T-cell (primary cell): ENCODE measurements around the gene PEAK1. TPM values are rescaled to one million over a fixed set of nuclear protein-coding genes. Genes with fewer than 3 reads are reported as not detected.

Experiments used
- ATAC-seq, 4 experiments: fragments of 200-7000 bp in 3 of 4; fragments of 150-1000 bp in 1 of 4; cut with Tn5 transposase; replicated peaks in 1 of 4; 1 replicate in 3 of 4; 2 replicates in 1 of 4; pipeline ENCODE4 v1.10.0; 2021; ENCODE audit warnings: moderate library complexity in 3 of 4, mild to moderate bottlenecking in 2 of 4, moderate number of reproducible peaks in 1 of 4
- CTCF ChIA-PET, 2 donors: fragments of 300-600 bp; sonication (Branson Sonifier 250); formaldehyde crosslinking; loops; one replicate each; lab custom pipeline; 2022; ENCODE audit warnings: antibody characterized with exemption in 2 of 2; lab: Charles Lee
- POLR2A ChIA-PET, 2 donors: fragments of 300-600 bp; sonication (Branson Sonifier 250); formaldehyde crosslinking; loops; one replicate each; lab custom pipeline; 2022; ENCODE audit warnings: antibody characterized with exemption in 2 of 2; lab: Charles Lee
- DNase-seq, 35 experiments: peaks; one replicate each; pipeline versions ENCODE4 v3.0.0 to v3.0.0-alpha.2; 2013 to 2023
- H3K27ac ChIP-seq: one replicate; pipeline ENCODE4 v1.5.1; 2013; ENCODE audit warnings: low read length
- H3K27me3 ChIP-seq, 2 experiments: replicated peaks in 1 of 2; 1 replicate in 1 of 2; 2 replicates in 1 of 2; pipeline versions ENCODE4 v1.6.1 to v1.7.0; 2013; ENCODE audit warnings: low read length in 1 of 2, mixed read lengths in 1 of 2; ENCODE audit not compliant: control insufficient read depth in 2 of 2, insufficient read depth in 2 of 2; ENCODE audit errors: extremely low read depth in 1 of 2
- H3K36me3 ChIP-seq, 2 donors: 1 replicate in 1 of 2; 2 replicates in 1 of 2; pipeline versions ENCODE4 v1.6.1 to v1.7.0; 2013; ENCODE audit warnings: low read length in 1 of 2; ENCODE audit not compliant: control insufficient read depth in 2 of 2, insufficient read depth in 1 of 2; ENCODE audit errors: extremely low read depth in 1 of 2
- H3K4me1 ChIP-seq, 2 experiments: 1 replicate in 1 of 2; 2 replicates in 1 of 2; pipeline versions ENCODE4 v1.6.1 to v1.7.0; 2013; ENCODE audit warnings: low read length in 2 of 2, mixed read lengths in 1 of 2; ENCODE audit not compliant: insufficient read depth in 2 of 2, control insufficient read depth in 1 of 2; ENCODE audit errors: extremely low read depth in 1 of 2
- H3K4me3 ChIP-seq, 2 donors: 1 replicate in 1 of 2; 2 replicates in 1 of 2; pipeline versions ENCODE4 v1.5.1 to v1.7.0; 2013; ENCODE audit warnings: mild to moderate bottlenecking in 2 of 2, low read length in 1 of 2, moderate library complexity in 1 of 2; ENCODE audit not compliant: control insufficient read depth in 1 of 2; ENCODE audit errors: extremely low read depth in 1 of 2
- H3K9me3 ChIP-seq: 2 replicates; pipeline ENCODE4 v1.7.0; 2013
- H3K27ac Mint-ChIP-seq, 2 donors: one replicate each; pipeline ENCODE4 v1.8.0; 2020 to 2021; ENCODE audit warnings: mild to moderate bottlenecking in 2 of 2, mixed read lengths in 2 of 2
- H3K27me3 Mint-ChIP-seq, 2 donors: one replicate each; pipeline ENCODE4 v1.8.0; 2021 to 2022; ENCODE audit warnings: mixed read lengths in 2 of 2
- H3K36me3 Mint-ChIP-seq: one replicate; pipeline ENCODE4 v1.8.0; 2021; ENCODE audit warnings: mixed read lengths
- H3K4me1 Mint-ChIP-seq, 3 donors: one replicate each; pipeline ENCODE4 v1.8.0; 2020 to 2022; ENCODE audit warnings: mixed read lengths in 3 of 3, mild to moderate bottlenecking in 1 of 3
- H3K4me3 Mint-ChIP-seq, 3 donors: one replicate each; pipeline ENCODE4 v1.8.0; 2020 to 2022; ENCODE audit warnings: mild to moderate bottlenecking in 3 of 3, mixed read lengths in 3 of 3, moderate library complexity in 3 of 3
- H3K9me3 Mint-ChIP-seq, 3 donors: one replicate each; pipeline ENCODE4 v1.8.0; 2020 to 2022; ENCODE audit warnings: mixed read lengths in 3 of 3
- WGBS: methylation state at CpG from one replicate; pipeline ENCODE4 v1.1.5; 2013; ENCODE audit warnings: missing lambda C conversion rate; ENCODE audit not compliant: insufficient coverage; 5-methylcytosine and 5-hydroxymethylcytosine counted together
- total RNA-seq, 35 experiments: library from RNA in 6 of 35; stranded (reverse) in 6 of 35; fragments of 120-200 nt in 1 of 35; gene quantifications; one replicate each; pipeline versions ENCODE4 v1.2.1 to v1.2.4 and lab custom pipeline; 2013 to 2026

The PEAK1 gene
- total RNA-seq, 5 donors from 2014 or later (not counting 1 experiment from before 2014, with no cell fraction given), result 9.4 to 17.7 (median 10.9) TPM

DNA sequence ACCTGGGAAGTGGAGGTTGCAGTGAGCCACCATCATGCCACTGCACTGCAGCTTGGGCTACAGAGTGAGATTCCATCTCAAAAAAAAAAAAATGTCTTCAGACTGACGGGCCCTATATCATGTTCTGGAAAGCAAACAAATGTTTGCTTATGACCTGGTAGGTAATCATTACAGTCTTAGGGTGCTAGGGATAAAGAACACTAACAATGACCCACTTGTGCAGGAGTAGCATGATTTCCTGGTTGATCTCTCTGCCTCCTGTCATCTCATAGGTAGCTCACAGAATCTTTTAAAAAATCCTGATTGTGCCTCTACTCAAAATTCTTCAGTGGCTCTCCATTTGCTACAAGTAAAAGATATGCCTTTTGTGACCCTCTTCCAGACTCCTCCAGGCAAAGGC lies 274.5 kb downstream of the PEAK1 start:
- ChIA-PET POLR2A (interaction anchor here in 1 of 2 donors (0.7 kb wide), 1 partner anchor 29 kb away, joined by 3 read pairs; no protein-coding TSS in a partner anchor), CTCF (no interaction called here)
- Histone ChIP-seq H3K27ac (no peak overlapping the region), H3K4me3 (no peak overlapping the region), H3K36me3 (no peaks in the 10 kb centered on the region), H3K4me1 (no peaks in the 10 kb centered on the region), H3K9me3 (no peaks in the 10 kb centered on the region), H3K27me3 (no peaks in the 10 kb centered on the region)
- Mint-ChIP-seq H3K9me3 (peaks cover 0 to 8% (median 2%) of the 10 kb centered on the region in 3 donors), H3K4me3 (no peak overlapping the region), H3K27ac (no peak overlapping the region), H3K27me3 (no peaks in the 10 kb centered on the region), H3K36me3 (peaks cover 26% of the 10 kb centered on the region), H3K4me1 (no peaks in the 10 kb centered on the region)
- WGBS, result no CpG with 5 or more reads among the region's 1 CpG
- DNase-seq, result no peak
- no peak for ATAC-seq

DNA sequence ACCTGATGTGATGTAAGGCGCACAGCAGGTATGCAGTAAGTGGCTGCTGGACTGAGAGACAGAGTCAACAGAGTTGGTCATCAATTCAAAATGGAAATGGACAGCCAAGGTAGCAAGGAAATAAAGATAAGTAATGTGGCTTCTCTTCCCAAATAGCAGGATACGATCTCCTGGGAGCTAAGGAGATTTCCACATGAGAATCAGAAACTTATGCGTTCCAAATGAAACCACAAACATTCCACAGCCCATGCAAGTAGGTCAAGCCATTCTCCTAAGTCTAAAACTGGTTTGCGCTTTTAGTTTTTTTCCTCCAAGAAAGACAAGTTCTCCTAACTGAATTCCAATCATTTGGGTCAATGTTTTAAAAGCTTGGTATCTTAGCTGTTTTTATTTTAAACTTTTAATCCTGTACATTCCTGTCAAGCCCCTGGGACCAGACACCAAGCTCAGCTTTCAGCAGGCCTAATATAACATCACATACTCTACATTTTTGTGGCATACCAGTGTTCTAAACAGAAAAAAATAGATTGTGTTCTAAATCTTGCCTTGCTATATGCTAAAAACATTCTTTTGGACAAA lies 275.3 kb downstream of the PEAK1 start:
- Histone ChIP-seq H3K4me3 (no peak overlapping the region), H3K9me3 (no peaks in the 10 kb centered on the region), H3K27me3 (no peaks in the 10 kb centered on the region), H3K4me1 (no peaks in the 10 kb centered on the region), H3K27ac (no peak overlapping the region), H3K36me3 (no peaks in the 10 kb centered on the region)
- peaks cover 0 to 15% (median 2%) of the 10 kb centered on the region in 3 donors for H3K9me3 Mint-ChIP-seq
- no peak for DNase-seq
- ATAC-seq, result no peak
- CTCF ChIA-PET, result no interaction called here
- H3K4me3 Mint-ChIP-seq, result no peak overlapping the region
- H3K36me3 Mint-ChIP-seq, result peaks cover 29% of the 10 kb centered on the region
- no peaks in the 10 kb centered on the region for H3K4me1 Mint-ChIP-seq
- POLR2A ChIA-PET, result interaction anchor here in 1 of 2 donors (0.6 kb wide), 1 partner anchor 368 kb away, joined by 4 read pairs; no protein-coding TSS in a partner anchor
- no peak overlapping the region for H3K27ac Mint-ChIP-seq
- H3K27me3 Mint-ChIP-seq, result no peaks in the 10 kb centered on the region
- WGBS, result 88% methylated on average over 1 of the region's 4 CpGs

DNA sequence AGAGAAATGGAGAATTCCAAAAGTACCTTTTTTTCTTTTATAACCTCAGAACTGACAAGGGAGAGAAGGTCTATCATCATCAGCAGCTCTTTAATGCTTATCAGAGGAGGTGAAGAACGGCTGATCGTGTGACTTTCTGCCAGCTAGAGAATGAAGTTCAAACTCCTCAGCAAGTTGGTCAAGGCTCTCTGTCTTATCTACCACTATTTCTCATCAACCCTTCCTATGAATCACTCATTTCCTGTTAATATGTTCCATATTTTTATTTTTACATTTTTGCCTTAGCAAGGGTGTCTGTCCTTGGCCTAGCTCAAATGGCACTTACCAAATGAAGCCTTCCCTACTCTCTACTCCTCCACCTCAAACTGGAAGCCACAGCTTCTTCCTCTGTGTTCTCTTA lies 275.9 kb downstream of the PEAK1 start:
- no peaks in the 10 kb centered on the region for H3K36me3 ChIP-seq
- Mint-ChIP-seq H3K4me3 (no peak overlapping the region), H3K27me3 (no peaks in the 10 kb centered on the region), H3K27ac (no peak overlapping the region), H3K9me3 (peaks cover 0 to 15% (median 2%) of the 10 kb centered on the region in 3 donors), H3K4me1 (no peaks in the 10 kb centered on the region), H3K36me3 (peaks cover 31% of the 10 kb centered on the region)
- DNase-seq (no peak), ATAC-seq (no peak)
- ChIA-PET CTCF (interaction anchor here in 1 of 2 donors (0.6 kb wide), 1 partner anchor 333 kb away, joined by 3 read pairs; no protein-coding TSS in a partner anchor), POLR2A (interaction anchor here in 1 of 2 donors (0.6 kb wide), 2 partner anchors 367 to 1231 kb away, joined by 3 to 4 read pairs; no protein-coding TSS in a partner anchor)
- WGBS, result no CpG with 5 or more reads among the region's 2 CpGs
- H3K4me3 ChIP-seq, result no peak overlapping the region
- H3K4me1 ChIP-seq, result no peaks in the 10 kb centered on the region
- H3K9me3 ChIP-seq, result no peaks in the 10 kb centered on the region
- H3K27me3 ChIP-seq, result no peaks in the 10 kb centered on the region
- no peak overlapping the region for H3K27ac ChIP-seq

DNA sequence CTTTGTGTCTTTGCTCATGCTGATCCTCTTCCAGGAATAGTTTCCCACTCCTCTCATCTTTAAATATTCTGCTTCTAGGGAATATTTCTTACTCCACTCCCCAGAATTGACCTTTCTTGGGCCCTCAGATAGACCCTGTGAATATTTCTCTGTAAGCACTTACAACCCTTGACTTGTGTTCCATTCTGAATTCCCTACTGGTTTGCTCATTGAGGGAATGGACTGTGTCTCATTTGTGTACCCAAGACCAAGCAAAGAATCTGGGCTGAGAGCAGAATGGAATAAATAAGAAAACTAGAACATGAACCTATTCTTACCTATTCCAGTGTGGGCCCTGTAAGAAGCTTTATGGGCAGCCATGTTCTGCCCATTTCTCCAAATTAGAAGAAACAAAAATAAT lies 276.3 kb downstream of the PEAK1 start:
- Histone ChIP-seq H3K9me3 (no peaks in the 10 kb centered on the region), H3K27ac (no peak overlapping the region), H3K4me1 (no peaks in the 10 kb centered on the region), H3K4me3 (no peak overlapping the region), H3K36me3 (no peaks in the 10 kb centered on the region), H3K27me3 (no peaks in the 10 kb centered on the region)
- ChIA-PET POLR2A (interaction anchor here in 1 of 2 donors (0.6 kb wide), 2 partner anchors 367 to 1231 kb away, joined by 3 to 4 read pairs; no protein-coding TSS in a partner anchor), CTCF (interaction anchor here in 1 of 2 donors (0.6 kb wide), 1 partner anchor 334 kb away, joined by 3 read pairs; no protein-coding TSS in a partner anchor)
- peaks cover 0 to 15% (median 2%) of the 10 kb centered on the region in 3 donors for H3K9me3 Mint-ChIP-seq
- ATAC-seq (no peak), DNase-seq (no peak)
- H3K36me3 Mint-ChIP-seq, result peaks cover 33% of the 10 kb centered on the region
- H3K27ac Mint-ChIP-seq, result no peak overlapping the region
- H3K4me1 Mint-ChIP-seq, result no peaks in the 10 kb centered on the region
- no peak overlapping the region for H3K4me3 Mint-ChIP-seq
- H3K27me3 Mint-ChIP-seq, result no peaks in the 10 kb centered on the region

DNA sequence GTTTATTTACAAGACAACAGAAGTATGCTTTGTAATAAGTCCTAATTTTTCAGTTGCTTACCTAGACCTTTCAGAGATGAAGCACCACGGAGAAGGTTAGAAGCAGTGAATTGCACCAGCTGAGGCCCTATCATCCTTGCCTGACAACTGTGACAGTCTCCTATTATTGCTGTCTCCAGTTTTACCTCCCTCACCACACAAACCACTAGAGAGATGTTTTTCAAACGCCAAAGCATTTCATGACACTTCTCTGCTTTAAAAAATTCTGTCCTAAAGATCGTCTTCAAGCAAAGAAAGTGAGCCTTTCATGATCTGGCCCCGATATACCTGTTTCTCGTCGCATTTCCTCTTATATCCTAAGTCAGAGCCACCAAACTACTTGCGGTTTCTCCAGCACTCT lies 276.7 kb downstream of the PEAK1 start:
- ATAC-seq, result no peak
- no peaks in the 10 kb centered on the region for H3K27me3 ChIP-seq
- no peaks in the 10 kb centered on the region for H3K36me3 ChIP-seq
- WGBS, result 97% methylated on average over 6 of the region's 7 CpGs
- Mint-ChIP-seq H3K4me1 (no peaks in the 10 kb centered on the region), H3K27ac (no peak overlapping the region), H3K9me3 (peaks cover 0 to 15% (median 2%) of the 10 kb centered on the region in 3 donors), H3K27me3 (no peaks in the 10 kb centered on the region), H3K4me3 (no peak overlapping the region), H3K36me3 (peaks cover 33% of the 10 kb centered on the region)
- ChIA-PET CTCF (no interaction called here), POLR2A (no interaction called here)
- no peak for DNase-seq
- no peaks in the 10 kb centered on the region for H3K9me3 ChIP-seq
- no peak overlapping the region for H3K27ac ChIP-seq
- H3K4me1 ChIP-seq, result no peaks in the 10 kb centered on the region
- no peak overlapping the region for H3K4me3 ChIP-seq

DNA sequence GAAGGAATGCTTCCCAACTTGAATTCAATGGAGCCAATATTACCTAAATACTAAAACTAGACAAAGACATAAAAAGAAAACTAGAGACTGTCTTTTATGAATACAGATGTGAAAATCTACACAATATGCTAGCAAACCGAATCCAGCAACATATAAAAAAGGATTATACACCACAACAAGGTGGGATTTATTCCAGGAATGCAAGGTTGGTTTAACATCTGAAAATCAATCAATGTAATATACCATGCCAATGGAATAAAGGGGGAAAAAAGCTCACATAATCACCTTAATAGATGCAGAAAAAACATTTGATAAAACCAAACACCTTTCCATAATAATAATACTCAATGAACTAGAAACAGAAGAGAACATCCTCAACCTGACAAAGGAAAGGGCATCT lies 279.7 kb downstream of the PEAK1 start:
- Histone ChIP-seq H3K36me3 (no peaks in the 10 kb centered on the region), H3K4me1 (no peaks in the 10 kb centered on the region), H3K27ac (no peak overlapping the region), H3K9me3 (no peaks in the 10 kb centered on the region), H3K27me3 (no peaks in the 10 kb centered on the region), H3K4me3 (no peak overlapping the region)
- Mint-ChIP-seq H3K4me3 (no peak overlapping the region), H3K4me1 (no peaks in the 10 kb centered on the region), H3K9me3 (peaks cover 0 to 20% (median 6%) of the 10 kb centered on the region in 3 donors), H3K36me3 (peaks cover 47% of the 10 kb centered on the region), H3K27ac (no peak overlapping the region), H3K27me3 (no peaks in the 10 kb centered on the region)
- ChIA-PET CTCF (no interaction called here), POLR2A (interaction anchor here in 1 of 2 donors (0.6 kb wide), 1 partner anchor 48 kb away, joined by 4 read pairs; no protein-coding TSS in a partner anchor)
- ATAC-seq, result no peak
- DNase-seq, result no peak
- WGBS, result no CpG with 5 or more reads among the region's 1 CpG
